ENCODE data around the gene ARHGEF37.

Gene ARHGEF37

DNA sequence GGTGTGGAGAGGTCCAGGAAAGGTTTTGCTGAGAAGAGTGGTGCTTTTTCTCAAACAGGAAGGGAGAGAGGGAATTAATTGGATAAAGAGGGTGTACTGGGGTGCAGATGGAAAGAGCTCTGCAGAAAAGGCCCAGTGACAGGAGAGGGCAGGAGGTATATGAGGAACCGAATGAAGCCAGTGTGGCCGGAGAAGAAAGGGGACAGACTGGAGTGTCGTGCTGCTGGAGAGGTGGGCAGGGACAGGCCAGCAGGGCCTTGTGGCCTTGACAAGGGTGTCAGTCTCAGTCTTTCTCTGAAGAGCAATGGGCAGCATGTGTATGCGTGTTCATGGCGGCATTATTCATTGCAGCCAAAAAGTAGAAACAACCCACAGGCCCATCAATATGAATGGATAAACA is 48.1 kb downstream of the ARHGEF37 start:
- no peak for DNase-seq (ENCODE audit: low read depth)

DNA sequence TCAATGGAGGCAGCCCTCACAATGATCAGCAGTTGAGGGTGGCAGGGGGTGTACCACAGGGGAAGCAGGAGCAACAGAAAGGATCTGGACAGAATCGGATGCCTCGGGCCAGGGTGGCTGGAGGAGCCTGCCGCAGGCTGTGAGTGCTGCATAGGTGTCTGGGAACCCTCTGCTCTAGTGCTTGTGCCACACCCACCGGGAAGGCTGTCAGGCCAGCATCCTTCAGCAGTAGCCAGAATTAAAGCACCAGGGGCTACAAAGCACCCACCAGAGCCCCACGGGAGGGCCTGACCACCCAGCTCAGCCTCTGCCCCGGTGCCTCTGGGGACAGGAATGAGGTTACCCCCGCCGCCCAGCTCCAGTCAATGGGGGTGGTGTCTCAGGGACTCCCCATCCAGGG is 49.0 kb downstream of the ARHGEF37 start:
- DNase-seq (ENCODE audit: low read depth): no peak

DNA sequence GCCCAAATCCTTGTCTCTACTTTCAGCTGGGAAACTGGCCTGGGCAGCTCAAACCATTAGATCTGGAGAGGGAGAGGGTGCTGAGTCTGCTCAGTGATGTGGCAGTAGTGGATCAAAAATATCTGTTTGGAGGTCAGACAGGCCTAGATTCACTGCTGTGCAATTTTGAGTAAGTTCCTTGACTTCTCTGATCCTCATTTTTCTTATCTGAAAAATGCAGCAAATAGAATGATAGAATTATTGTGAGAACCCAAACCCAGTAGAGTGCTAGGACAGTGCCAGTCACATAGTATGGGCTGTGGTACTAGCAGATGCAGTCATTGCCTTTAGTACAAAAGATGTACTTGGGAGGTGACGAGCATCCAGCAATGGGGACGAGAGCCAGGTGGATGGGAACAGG is 50.2 kb downstream of the ARHGEF37 start:
- DNase-seq (ENCODE audit: low read depth): no peak

DNA sequence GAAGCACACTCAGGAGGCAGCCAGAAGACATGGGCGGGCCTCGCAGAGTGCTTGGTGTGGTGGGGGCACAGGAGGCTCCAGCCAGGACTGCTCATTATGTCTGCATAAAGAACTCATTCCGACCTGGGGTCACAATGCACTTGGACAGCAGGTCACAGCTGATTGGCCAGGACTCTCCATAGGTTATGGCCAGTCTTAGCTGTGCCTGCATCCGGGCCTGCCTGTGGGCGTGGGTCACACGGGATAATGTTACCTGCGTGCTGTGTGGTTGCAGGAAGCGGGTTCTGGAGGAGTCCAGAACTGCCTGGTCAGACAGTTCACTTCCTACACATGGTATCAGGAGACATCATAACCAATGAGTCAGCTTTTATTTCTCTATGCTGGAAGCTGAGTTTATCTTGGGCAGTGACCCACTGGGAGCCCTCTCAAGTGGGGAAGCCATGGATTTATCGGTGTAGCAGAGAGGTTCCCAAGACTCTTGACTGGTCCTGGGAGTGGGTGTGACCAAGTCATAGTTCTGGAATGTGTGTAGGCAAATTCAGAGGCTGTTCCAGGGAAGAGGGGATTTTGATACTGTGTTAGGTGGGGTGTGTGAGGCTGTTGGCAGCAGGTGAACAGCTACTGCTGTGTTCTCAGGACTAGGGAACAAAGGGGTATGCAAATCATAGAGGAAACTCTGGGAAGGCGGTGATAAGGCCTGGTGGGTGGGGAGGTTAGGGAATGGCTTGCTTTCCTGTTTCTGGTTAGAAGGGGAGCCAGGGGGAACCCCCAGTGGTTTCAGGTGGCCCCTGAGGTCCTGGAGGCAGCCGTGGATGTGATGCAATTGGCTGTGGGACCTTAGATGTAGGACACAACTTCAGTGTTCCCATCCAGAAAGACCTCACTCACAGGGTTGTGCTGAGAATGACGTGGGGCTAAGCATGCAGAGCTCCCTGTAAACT is 51.3 kb downstream of the ARHGEF37 start:
- DNase-seq (ENCODE audit: low read depth): peak; percentile 89

DNA sequence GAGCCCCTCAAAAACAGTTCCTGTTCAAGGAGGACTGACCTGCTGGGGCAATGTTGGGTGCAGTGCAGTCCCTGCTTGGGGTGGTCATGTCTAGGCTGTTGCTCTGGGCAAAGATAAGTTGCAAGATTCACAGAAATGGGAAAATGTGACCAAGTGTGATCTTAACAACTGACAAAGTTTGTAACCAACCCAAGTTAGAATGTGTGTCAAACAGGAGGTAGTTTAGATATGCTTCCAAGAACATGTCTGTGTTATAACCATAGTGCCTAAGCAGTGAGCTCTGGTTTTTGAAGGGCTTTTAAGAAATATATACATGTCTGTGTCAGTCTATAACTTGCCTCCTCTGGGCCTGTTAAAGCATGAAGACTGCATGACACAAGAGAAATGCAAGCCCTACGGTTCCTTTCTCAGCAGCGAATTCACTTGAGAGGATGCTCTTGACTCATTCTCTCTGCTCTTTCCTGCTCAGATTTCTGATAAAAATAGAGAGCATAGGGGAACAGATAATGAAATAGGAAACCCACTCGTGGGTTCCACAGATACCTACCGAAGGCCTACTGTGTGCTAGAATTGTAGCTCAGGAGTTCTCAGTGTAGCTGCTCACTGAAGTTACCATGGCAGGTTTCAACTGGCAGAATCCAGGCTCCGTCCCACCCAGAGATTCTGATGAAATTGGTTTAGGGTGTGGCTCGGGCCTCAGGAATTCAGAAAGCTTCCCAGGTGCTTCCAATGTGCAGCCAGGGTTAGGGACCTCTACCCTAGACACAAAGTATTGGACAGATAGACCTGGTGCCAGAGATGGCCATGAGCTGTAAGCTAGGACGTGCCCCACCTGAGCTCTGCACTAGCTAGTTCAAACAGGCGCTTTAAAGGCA is 52.4 kb downstream of the ARHGEF37 start:
- peak; percentile 35 for DNase-seq (ENCODE audit: low read depth)

DNA sequence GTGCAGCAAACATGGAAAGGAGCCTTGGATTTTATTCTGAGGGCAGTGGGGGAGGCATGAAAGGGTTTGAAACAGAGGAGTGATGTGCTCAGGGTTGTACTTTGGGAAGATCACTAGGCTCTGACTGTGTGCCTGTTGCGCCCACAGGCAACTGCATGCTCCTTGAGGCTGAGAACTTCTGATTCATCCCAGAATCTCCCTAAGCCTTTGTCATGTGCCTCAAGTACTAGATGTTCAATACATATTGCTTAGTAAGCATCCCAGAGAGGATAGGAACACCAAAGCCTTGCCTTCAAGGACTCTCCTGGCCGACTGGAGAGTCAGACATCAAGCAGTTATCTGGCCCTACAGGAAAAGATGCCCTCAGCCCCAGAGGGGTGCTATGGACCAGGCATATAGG is 54.1 kb downstream of the ARHGEF37 start:
- peak; percentile 79 for DNase-seq (ENCODE audit: low read depth)

DNA sequence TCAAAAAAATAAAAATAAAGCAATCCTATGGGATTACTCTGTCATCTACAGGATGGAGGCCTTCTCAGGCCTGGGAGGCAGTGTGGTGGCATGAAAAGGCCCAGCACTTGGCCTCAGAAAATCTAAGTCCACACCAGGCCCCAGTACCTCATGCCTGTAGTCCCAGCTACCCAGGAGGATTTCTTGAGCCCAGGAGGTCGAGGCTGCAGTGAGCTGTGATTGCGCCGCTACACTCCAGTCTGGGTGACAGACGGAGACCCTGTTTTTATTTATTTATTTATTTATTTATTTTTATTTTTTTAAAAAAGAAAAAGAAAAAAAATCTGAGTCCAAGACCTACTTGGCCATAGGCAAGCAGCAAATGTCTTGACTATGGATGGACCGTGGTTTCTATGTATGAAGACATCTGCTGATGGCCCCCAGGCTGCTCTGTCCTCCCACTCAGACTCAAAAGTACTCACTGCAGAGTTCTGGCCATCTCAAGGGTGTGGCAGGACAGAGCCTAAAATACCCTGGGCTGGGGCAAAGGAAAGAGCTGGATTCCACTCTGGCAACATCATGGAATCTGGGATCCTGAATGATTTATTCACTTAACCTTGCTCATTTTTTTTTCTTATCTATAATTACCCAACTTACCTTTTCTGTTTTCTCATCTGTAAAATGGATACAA is 55.0 kb downstream of the ARHGEF37 start:
- no peak for DNase-seq (ENCODE audit: low read depth)

DNA sequence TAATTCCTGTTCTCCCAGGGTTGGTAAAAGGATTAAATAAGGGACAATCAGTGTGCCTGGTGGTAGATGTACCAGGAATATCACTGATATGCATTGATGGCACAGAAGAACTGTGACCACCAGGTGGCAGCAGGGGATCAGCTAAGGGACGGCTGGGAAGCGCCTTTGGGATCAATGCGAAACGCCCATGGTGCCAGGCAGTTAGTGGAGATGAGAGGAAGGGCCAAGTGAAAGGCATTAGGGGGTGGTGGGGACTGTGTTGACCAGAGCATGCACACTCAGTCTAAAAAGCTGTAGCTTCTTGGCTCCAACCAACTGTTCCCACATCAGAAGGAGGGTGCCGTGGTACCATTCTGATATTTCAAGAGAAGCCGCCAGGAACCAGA is 55.6 kb downstream of the ARHGEF37 start:
- peak; percentile 82 for DNase-seq (ENCODE audit: low read depth)

DNA sequence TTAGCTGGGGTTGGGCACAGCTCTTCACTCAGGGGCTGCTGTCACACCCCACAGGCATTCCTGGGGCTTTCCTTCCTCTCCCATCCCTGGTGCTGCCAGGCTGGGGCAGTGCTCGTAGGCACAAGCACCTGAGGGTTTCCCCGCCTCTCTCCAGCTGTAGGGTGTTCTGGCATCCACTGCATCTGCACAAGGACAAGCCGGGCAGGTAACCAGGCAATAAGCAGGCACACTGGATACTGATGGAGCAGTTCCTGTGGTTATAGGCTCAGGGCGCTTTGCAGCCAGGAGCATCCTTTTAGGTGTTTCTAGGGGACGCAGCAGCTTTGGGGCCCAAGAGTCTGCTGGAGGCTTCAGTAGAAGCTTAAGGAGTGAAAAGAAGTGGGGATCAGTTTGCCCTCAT is 56.8 kb downstream of the ARHGEF37 start:
- DNase-seq (ENCODE audit: low read depth): no peak

DNA sequence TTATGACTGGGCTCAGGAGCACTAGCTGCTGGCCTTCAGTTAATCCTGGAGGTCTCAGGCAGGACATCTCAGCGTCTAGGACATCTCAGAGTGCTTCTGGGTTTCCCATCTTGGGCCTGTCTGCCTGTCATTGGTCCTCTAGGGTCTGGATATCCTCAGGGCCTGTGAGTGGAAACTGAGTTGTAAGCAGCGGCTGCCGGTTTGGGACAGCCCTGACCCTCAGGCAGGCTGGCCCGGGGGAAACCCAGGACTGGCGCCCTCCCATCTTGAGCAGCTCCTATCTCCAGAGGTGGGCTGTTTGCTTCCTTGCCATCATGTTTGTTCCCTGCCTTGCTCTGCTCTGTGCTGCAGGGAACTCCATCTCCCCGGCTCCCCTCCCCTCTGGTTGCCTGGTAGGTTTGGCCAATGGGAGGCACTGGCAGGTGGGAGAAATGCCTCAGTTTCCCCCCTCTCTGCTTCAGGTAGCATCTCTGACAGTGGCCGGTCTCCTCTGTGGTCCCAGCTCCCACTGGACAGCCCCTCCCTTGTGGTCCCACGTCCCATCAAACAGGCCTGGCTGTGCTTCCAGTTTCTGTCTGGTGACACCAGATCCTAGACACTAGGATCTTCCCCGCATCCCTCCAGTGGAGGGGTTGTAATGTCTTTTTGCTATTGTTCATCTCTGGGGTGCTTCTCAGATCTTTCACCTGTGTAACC is 57.4 kb downstream of the ARHGEF37 start:
- DNase-seq (ENCODE audit: low read depth): no peak

DNA sequence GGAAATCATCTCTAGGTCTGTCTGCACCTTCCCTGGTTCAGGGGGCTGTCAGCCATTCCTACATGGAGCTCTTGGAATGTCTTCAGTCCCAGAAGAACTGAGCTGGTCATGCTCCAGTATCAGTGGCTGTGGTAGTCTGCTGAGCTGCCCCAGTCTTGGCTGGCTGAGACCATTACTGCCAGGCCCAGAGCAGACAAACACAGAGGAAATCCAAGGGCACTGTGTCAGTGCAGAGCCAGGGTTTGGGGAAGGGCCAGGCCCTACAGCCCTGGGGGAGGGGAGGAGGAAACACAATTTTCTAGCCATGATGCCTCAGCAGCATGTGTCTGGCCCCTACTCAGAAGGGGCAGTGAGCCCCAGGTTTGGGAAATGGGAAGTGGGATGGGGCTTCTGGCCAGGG is 58.4 kb downstream of the ARHGEF37 start:
- DNase-seq (ENCODE audit: low read depth): no peak

DNA sequence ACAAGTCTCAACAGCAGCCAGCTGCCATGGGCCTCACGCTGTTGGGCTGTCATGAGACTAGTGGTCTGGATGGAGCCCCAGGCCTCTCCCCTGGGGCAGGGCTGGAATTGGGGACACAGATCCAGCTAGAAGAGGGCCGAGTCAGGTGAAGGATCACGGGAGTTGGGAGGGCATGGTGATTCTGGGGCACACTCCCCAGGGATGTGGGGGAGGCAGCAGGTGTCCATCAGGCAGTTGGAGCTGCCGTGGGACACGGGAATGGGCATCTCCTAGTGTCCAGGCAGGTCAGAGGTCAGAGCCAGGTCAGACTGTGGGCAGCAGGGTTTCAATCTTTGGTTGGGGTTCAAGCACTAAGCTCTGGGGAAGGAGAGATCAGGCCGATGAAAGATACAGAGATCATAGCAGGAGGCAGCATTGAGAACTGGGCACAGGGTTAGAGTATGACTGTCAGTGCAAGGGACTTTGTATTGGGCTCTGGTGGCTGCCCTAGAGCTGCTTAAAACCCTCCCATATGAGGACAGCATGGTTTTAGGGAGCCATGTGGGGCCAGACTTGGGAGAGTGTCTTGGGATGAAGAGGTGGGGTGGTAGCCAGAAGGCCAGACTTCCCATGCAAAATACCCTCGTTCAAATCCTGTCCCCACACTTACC is 59.2 kb downstream of the ARHGEF37 start:
- no peak for DNase-seq (ENCODE audit: low read depth)

DNA sequence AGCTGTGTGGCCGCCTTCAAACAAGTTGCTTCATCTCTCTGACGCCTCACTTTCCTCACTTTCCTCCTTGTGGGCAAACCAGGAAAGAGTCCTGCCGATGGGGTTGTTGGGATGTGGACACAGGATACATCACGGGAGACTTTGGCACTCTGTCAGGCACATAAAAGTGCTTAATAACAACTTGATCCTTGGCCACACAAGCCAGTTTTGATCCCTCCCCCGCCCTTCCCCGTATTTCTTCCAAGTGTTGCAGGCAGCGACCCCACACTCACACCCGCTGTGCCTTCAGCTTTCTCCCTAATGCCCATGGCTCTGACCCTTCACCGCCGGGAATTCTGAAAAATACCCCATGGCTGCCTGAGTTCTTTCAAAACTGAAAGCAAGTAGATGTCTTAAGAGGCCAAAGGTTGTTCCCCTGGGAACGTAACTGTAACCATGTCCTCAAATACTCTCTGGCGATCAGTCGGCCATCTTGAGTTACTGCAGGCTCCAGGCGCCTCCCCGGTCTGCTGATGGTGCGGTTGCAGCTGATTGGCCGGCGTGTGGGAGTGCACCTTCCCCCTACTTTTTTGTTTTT is 59.8 kb downstream of the ARHGEF37 start:
- DNase-seq (ENCODE audit: low read depth): no peak

DNA sequence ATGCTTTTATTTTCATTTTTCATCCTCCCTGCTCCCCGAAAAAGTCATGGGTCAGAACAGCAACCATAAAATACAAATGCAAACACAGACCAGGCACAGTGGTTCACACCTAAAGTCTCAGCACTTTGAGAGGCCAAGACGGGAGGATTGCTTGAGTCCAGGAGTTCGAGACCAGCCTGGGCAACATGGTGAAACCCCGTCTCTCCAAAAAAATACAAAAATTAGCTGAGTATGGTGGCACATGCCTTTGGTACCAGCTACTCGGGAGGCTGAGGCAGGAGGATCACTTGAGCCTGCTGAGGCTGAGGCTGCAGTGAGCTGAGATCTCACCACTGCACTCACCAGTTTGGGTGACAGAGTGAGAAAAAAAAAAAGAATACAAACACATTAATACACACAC is 60.3 kb downstream of the ARHGEF37 start:
- DNase-seq (ENCODE audit: low read depth): no peak

DNA sequence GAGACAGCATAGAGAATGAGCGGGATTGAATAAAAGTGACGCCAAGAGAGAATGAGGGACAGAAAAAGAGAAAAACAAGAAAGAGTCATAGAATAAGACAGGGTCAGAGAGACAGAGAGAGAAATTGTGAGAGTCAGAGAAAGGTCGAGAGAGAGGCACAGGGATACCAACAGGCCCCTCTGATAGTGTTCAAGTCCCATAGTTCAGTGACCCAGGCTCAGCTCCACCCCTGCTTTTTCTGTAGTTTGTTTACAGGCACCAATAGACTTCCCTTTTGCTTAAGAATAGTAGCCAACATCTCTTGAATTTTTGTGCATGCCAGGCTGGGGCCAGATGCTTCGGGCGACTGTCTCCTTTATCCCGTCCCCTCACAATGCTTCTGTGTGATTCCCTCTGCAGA is 62.5 kb downstream of the ARHGEF37 start:
- no peak for DNase-seq (ENCODE audit: low read depth)

DNA sequence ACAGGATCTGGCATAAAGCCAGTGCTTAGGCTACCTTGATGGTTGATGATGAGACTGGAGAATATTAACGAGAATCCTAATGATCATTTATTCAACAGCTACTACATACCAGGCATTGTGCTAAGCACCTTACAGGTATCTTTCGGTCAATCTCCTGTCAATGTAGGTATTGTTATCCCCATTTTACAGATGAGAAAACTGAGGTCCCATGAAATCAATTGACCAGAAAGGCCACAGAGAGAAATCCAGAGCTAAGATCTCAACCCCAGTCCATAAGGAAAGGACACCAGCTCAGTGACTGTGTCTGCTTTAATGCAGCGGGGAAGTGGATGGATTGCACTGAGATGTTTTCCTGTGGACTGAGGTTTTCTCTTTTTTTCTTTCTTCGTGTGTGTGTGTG is 63.3 kb downstream of the ARHGEF37 start:
- no peak for DNase-seq (ENCODE audit: low read depth)

DNA sequence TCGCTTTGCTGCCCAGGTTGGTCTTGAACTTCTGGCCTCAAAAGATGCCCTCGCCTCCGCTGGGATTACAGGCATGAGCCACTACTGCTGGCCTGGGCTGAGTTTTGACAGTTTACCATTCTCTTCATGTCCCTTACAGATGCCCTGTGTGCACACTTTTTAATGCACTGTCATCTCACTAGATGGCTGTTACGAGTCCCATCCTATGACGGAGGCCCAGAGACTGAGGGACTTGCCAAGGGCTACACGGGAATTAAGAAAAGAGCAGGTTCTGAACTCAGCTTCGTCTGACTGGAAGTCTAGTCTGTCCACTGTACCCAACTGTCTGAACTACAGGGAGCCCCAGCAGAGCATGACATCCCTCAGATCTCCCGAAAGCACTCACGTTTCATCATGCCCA is 63.9 kb downstream of the ARHGEF37 start:
- no peak for DNase-seq (ENCODE audit: low read depth)

DNA sequence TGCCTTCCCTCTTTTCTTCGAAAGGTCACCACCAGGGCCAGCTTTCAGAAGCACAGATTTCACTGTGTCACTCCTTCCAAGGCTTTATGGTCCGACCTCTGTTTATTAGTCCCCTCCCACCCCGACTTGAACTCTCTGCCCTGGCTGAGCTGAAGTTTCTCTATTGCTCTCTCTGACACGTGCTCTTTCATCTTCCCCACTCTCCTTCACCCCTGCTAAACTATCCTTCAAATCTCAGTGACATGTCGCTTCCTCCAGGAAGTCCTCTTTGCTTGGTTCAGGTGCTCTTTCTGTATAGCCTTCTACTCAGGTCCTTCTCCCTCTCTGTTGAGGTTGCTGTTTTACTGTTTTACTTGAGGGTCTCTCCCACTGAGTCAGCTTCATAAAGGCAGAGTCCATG is 64.4 kb downstream of the ARHGEF37 start:
- DNase-seq (ENCODE audit: low read depth): no peak

DNA sequence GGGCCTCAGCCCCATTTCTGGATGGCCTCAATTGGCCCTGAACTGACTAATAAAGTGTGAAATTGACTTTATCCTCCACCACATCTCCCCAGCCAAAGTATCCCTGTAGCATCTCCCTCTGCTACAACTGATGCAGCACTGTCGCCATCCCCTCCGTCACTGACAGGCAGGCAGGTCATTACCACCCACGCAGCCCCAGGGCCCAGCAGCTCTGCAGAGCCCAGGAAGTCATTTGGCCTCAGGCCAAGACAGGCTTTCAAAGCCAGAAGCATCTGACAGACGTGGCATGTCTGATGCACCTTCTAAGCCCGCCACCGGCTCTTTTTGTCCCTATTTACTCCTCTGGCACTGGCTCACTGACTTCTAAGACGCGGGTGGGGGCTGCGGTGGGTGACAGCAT is 65.3 kb downstream of the ARHGEF37 start:
- DNase-seq (ENCODE audit: low read depth): no peak

DNA sequence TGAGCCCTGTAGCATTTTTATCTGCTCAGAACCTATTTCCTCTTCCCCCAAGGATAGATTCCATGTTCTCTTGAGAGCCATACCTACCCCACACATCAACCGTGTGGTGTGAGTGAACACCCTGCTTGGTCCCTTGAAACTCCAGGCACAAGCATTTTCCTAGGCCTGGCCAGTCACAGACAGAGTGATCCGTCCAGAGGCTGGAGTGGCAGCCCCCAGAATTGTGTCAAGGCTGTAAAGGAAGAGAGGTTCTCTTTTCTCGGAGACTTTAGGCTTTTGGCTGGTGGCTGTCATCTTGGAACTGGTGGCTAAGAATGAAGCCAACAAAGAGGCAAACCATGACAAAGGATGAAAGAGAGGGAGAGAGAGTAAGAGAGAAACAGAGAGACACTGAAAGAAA is 66.0 kb downstream of the ARHGEF37 start:
- no peak for DNase-seq (ENCODE audit: low read depth)

Measured in ELR (cell line).